ENCODE results near the gene EREG. TPM values are rescaled to one million over a fixed set of nuclear protein-coding genes. Genes with fewer than 3 reads are reported as not detected.

The EREG gene
- total and polyA plus RNA-seq, 9 of the 15 experiments (the other 6 are each of a cell fraction or from before 2014, with no cell fraction given): 0.97 to 7.3 (median 2.5) TPM

GRCh38 chr4:74394476-74395136 is 29.7 kb downstream of the EREG start (continued):
- TF ChIP-seq TCF7 (IDR thresholded peaks at IDR 0.05; ENCODE audit: borderline replicate concordance) (no peak), ZBTB43 (CRISPR knock-in tag; IDR thresholded peaks at IDR 0.05) (no peak), KDM5B (IDR thresholded peaks at IDR 0.05; ENCODE audit: insufficient replicate concordance, low read depth, low read length) (no peak), NFRKB (IDR thresholded peaks at IDR 0.05; ENCODE audit: low read depth) (no peak), RBM17 (IDR thresholded peaks at IDR 0.05; ENCODE audit: borderline replicate concordance, low read depth, low read length) (no peak), ILK (tag; IDR thresholded peaks at IDR 0.05; ENCODE audit: borderline replicate concordance, low read depth) (no peak), ZNF586 (CRISPR knock-in tag; conservative IDR thresholded peaks at IDR 0.05) (no peak), NR3C1 (CRISPR knock-in tag; IDR thresholded peaks at IDR 0.05) (no peak), ELF4 (CRISPR knock-in tag; IDR thresholded peaks at IDR 0.05) (no peak), ZNF445 (CRISPR knock-in tag; IDR thresholded peaks at IDR 0.05; ENCODE audit: low read depth) (no peak), ZEB2 (IDR thresholded peaks at IDR 0.05) (no peak), CREM (IDR thresholded peaks at IDR 0.05; ENCODE audit: low read depth) (0 out of 2 replicates have a peak, but pooled peaks have one; percentile 29), HMGN3 (IDR thresholded peaks at IDR 0.05; ENCODE audit: borderline replicate concordance, extremely low read depth, insufficient read length, low read depth, low read length) (no peak), U2AF1 (optimal IDR thresholded peaks at IDR 0.05; ENCODE audit: low read depth, low read length) (no peak), FOXO4 (CRISPR knock-in tag; IDR thresholded peaks at IDR 0.05) (no peak), KLF10 (CRISPR knock-in tag; IDR thresholded peaks at IDR 0.05) (no peak), CC2D1A (IDR thresholded peaks at IDR 0.05) (peak; percentile 70; the same call in 1 of the 2 replicates), POLR2G (IDR thresholded peaks at IDR 0.05; ENCODE audit: low read depth, low read length) (no peak), ZNF507 (tag; conservative IDR thresholded peaks at IDR 0.05) (no peak), ELF2 (CRISPR knock-in tag; IDR thresholded peaks at IDR 0.05) (no peak), GABPB2 (CRISPR knock-in tag; conservative IDR thresholded peaks at IDR 0.05) (no peak), AFF1 (IDR thresholded peaks at IDR 0.05; ENCODE audit: low read depth in 1 of 2, partially characterized antibody in 2 of 2) (peak in 1 of 2 experiments; percentile 39), CBX5 (IDR thresholded peaks at IDR 0.05; ENCODE audit: borderline replicate concordance, low read depth) (no peak), ZZZ3 (IDR thresholded peaks at IDR 0.05) (no peak)

Data from K562 (cell line).